HepG2 (cell line): ENCODE measurements around the gene ODAD4. TPM values are rescaled to one million over a fixed set of nuclear protein-coding genes. Genes with fewer than 3 reads are reported as not detected.

ENCODE experiments used
- NCOA1 ChIP-seq: sonication (generic); formaldehyde crosslinking; IDR thresholded peaks from 2 replicates; pipeline ENCODE4 v1.9.0; 2021; ENCODE audit warnings: missing genetic modification reagents
- NRL ChIP-seq: sonication (generic); formaldehyde crosslinking; IDR thresholded peaks from 2 replicates; pipeline ENCODE4 v1.5.0; 2020; ENCODE audit warnings: missing genetic modification reagents, mild to moderate bottlenecking, moderate library complexity, borderline replicate concordance
- PHB2 ChIP-seq: fragments of 450-650 bp; IDR thresholded peaks from 2 replicates; pipeline ENCODE4 v1.6.1; 2018; ENCODE audit not compliant: partially characterized antibody
- REPIN1 ChIP-seq: sonication (generic); formaldehyde crosslinking; IDR thresholded peaks from 2 replicates; pipeline ENCODE4 v1.8.0; 2022; ENCODE audit warnings: missing genetic modification reagents, low read depth, mild to moderate bottlenecking, borderline replicate concordance
- ZBTB7B ChIP-seq: sonication (generic); formaldehyde crosslinking; IDR thresholded peaks from 2 replicates; pipeline ENCODE4 v1.4.0; 2020; ENCODE audit warnings: missing genetic modification reagents
- polyA plus RNA-seq, 8 experiments: library from polyadenylated mRNA; depleted of rRNA in 3 of 8; stranded (reverse) in 7 of 8; unstranded in 1 of 8; fragments of >200 nt; fragmentation: Illumina TruSeq in 4 of 8; extraction: Trizol in 4 of 8; gene quantifications; 2 replicates each; pipeline versions ENCODE4 v1.2.1 to v1.2.3, GENCODE V29; 2011 to 2016; ENCODE audit warnings: low read depth in 4 of 8, missing spikeins in 1 of 8, mixed read lengths in 1 of 8; ENCODE audit not compliant: insufficient read depth in 1 of 8
- total RNA-seq, 5 experiments: library from RNA; depleted of rRNA; stranded (reverse); fragments of >200 nt; fragmentation: Illumina TruSeq; extraction: Trizol; gene quantifications; 2 replicates each; pipeline ENCODE4 v1.2.3, GENCODE V29; 2016; ENCODE audit warnings: low read depth in 1 of 5
- TF ChIP-seq, protein P1 (sequence below), 2 experiments: sonication (generic) in 1 of 2; formaldehyde crosslinking in 1 of 2; IDR thresholded peaks; 2 replicates each; pipeline versions ENCODE4 v1.6.1 to v1.9.0; 2014 to 2022; ENCODE audit warnings: antibody characterized with exemption in 1 of 2, borderline replicate concordance in 1 of 2, inconsistent platforms in 1 of 2, low read depth in 1 of 2, missing genetic modification reagents in 1 of 2
- TF ChIP-seq, protein P2 (sequence below), 2 experiments: sonication (generic) in 1 of 2; formaldehyde crosslinking in 1 of 2; IDR thresholded peaks; 2 replicates each; pipeline versions ENCODE4 v1.4.0 to v1.6.1; 2016 to 2020; ENCODE audit warnings: borderline replicate concordance in 1 of 2, low read depth in 1 of 2, mild to moderate bottlenecking in 1 of 2, missing genetic modification reagents in 1 of 2
- TF ChIP-seq, protein P3 (sequence below): sonication (generic); formaldehyde crosslinking; IDR thresholded peaks from 2 replicates; pipeline ENCODE4 v1.5.1; 2020; ENCODE audit warnings: mild to moderate bottlenecking, missing genetic modification reagents, moderate library complexity
- TF ChIP-seq, protein P4 (sequence below): sonication (generic); formaldehyde crosslinking; IDR thresholded peaks from 2 replicates; pipeline ENCODE4 v1.8.0; 2022; ENCODE audit warnings: mild to moderate bottlenecking, missing genetic modification reagents, borderline replicate concordance

Gene ODAD4
- total and polyA plus RNA-seq, 2 of the 13 experiments (the other 11 are each of a cell fraction or from before 2014, with no cell fraction given), result 0.48 to 0.53 TPM

DNA sequence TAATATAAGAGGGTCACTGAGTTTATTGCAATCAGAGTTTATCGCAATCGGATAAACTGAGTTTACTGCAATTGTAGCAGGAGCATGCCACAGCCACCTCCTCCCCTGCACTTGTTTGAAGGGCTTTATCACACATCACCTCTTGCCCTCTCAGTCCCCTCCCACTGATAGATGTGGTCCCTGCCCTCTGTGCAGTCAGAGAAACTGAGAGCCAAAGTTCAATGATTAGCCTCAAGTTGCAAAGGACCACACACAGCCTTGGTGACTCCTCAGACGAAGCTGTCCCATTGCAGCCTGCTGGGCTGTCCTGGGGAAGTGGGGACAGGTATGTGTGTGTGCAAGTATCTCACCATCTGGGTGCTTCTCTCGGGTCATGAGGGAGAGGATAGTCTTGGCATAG, 25.2 kb upstream of the ODAD4 start (continued):
- TF ChIP-seq, protein P1, sequence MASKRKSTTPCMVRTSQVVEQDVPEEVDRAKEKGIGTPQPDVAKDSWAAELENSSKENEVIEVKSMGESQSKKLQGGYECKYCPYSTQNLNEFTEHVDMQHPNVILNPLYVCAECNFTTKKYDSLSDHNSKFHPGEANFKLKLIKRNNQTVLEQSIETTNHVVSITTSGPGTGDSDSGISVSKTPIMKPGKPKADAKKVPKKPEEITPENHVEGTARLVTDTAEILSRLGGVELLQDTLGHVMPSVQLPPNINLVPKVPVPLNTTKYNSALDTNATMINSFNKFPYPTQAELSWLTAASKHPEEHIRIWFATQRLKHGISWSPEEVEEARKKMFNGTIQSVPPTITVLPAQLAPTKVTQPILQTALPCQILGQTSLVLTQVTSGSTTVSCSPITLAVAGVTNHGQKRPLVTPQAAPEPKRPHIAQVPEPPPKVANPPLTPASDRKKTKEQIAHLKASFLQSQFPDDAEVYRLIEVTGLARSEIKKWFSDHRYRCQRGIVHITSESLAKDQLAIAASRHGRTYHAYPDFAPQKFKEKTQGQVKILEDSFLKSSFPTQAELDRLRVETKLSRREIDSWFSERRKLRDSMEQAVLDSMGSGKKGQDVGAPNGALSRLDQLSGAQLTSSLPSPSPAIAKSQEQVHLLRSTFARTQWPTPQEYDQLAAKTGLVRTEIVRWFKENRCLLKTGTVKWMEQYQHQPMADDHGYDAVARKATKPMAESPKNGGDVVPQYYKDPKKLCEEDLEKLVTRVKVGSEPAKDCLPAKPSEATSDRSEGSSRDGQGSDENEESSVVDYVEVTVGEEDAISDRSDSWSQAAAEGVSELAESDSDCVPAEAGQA (IDR thresholded peaks at IDR 0.05; ENCODE audit: low read depth), result 0 out of 2 replicates have a peak, but pooled peaks have one; percentile 17
- TF ChIP-seq, protein P1 (CRISPR knock-in tag; IDR thresholded peaks at IDR 0.05; ENCODE audit: borderline replicate concordance), result no peak
- TF ChIP-seq, protein P2, sequence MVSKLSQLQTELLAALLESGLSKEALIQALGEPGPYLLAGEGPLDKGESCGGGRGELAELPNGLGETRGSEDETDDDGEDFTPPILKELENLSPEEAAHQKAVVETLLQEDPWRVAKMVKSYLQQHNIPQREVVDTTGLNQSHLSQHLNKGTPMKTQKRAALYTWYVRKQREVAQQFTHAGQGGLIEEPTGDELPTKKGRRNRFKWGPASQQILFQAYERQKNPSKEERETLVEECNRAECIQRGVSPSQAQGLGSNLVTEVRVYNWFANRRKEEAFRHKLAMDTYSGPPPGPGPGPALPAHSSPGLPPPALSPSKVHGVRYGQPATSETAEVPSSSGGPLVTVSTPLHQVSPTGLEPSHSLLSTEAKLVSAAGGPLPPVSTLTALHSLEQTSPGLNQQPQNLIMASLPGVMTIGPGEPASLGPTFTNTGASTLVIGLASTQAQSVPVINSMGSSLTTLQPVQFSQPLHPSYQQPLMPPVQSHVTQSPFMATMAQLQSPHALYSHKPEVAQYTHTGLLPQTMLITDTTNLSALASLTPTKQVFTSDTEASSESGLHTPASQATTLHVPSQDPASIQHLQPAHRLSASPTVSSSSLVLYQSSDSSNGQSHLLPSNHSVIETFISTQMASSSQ (IDR thresholded peaks at IDR 0.05; ENCODE audit: low read depth), result no peak
- TF ChIP-seq, protein P2 (CRISPR knock-in tag; IDR thresholded peaks at IDR 0.05; ENCODE audit: borderline replicate concordance), result 0 out of 2 replicates have a peak, but pooled peaks have one; percentile 20
- TF ChIP-seq, protein P3, sequence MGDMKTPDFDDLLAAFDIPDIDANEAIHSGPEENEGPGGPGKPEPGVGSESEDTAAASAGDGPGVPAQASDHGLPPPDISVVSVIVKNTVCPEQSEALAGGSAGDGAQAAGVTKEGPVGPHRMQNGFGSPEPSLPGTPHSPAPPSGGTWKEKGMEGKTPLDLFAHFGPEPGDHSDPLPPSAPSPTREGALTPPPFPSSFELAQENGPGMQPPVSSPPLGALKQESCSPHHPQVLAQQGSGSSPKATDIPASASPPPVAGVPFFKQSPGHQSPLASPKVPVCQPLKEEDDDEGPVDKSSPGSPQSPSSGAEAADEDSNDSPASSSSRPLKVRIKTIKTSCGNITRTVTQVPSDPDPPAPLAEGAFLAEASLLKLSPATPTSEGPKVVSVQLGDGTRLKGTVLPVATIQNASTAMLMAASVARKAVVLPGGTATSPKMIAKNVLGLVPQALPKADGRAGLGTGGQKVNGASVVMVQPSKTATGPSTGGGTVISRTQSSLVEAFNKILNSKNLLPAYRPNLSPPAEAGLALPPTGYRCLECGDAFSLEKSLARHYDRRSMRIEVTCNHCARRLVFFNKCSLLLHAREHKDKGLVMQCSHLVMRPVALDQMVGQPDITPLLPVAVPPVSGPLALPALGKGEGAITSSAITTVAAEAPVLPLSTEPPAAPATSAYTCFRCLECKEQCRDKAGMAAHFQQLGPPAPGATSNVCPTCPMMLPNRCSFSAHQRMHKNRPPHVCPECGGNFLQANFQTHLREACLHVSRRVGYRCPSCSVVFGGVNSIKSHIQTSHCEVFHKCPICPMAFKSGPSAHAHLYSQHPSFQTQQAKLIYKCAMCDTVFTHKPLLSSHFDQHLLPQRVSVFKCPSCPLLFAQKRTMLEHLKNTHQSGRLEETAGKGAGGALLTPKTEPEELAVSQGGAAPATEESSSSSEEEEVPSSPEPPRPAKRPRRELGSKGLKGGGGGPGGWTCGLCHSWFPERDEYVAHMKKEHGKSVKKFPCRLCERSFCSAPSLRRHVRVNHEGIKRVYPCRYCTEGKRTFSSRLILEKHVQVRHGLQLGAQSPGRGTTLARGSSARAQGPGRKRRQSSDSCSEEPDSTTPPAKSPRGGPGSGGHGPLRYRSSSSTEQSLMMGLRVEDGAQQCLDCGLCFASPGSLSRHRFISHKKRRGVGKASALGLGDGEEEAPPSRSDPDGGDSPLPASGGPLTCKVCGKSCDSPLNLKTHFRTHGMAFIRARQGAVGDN (CRISPR knock-in tag), result peak; percentile 59; the same call in 1 of the 2 replicates
- TF ChIP-seq, protein P4, sequence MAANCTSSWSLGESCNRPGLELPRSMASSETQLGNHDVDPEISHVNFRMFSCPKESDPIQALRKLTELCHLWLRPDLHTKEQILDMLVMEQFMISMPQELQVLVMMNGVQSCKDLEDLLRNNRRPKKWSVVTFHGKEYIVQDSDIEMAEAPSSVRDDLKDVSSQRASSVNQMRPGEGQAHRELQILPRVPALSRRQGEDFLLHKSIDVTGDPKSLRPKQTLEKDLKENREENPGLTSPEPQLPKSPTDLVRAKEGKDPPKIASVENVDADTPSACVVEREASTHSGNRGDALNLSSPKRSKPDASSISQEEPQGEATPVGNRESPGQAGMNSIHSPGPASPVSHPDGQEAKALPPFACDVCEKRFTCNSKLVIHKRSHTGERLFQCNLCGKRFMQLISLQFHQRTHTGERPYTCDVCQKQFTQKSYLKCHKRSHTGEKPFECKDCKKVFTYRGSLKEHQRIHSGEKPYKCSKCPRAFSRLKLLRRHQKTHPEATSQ (CRISPR knock-in tag), result 0 out of 2 replicates have a peak, but pooled peaks have one; percentile 60
- no peak for TF ChIP-seq PHB2
- no peak for TF ChIP-seq NCOA1 (CRISPR knock-in tag)
- TF ChIP-seq ZBTB7B (CRISPR knock-in tag), result peak; percentile 30; the same call in 1 of the 2 replicates
- TF ChIP-seq NRL, result peak; percentile 44; the same call in 1 of the 2 replicates
- TF ChIP-seq REPIN1 (CRISPR knock-in tag), result 0 out of 2 replicates have a peak, but pooled peaks have one; percentile 45
